H4 (cell line): ENCODE data around the gene SLIRP. TPM values are rescaled to one million over a fixed set of nuclear protein-coding genes. Genes with fewer than 3 reads are reported as not detected.
A peak's percentile ranks its signal among the peaks of the same experiment; 100 is the strongest.
"Not testable (repeated sequence)": the region's sequence is repeated elsewhere in the genome, so short reads cannot be mapped to it uniquely, and the experiment has no call there.

Source experiments
- DNase-seq: peaks from one replicate; pipeline ENCODE4 v3.0.0-alpha.2; 2015; ENCODE audit warnings: low spot score
- total RNA-seq: library from RNA; depleted of rRNA; stranded (reverse); fragments of >200 nt; shearing (Covaris generic); gene quantifications from 2 replicates; pipeline ENCODE4 v1.2.3, GENCODE V29; 2014; rRNA removed

The SLIRP gene
- total RNA-seq, result 508 and 814 TPM in 2 replicates

GRCh38 chr14:77707724-77708408, at the start of gene SLIRP, which contains the start of gene ALKBH1:
SLIRP (plus strand) TSS chr14:77708103; CDS start chr14:77708112, 9 bp downstream.
ALKBH1 (minus strand) TSS chr14:77708023; CDS start chr14:77708004, 19 bp downstream.
- DNase-seq, result peak; percentile 63

- no peak for DNase-seq
Observed at GRCh38 chr14:77659831-77660230, 48.1 kb upstream of the SLIRP start.

GRCh38 chr14:77660754-77661153, 47.1 kb upstream of the SLIRP start:
- DNase-seq, result no peak

DNA sequence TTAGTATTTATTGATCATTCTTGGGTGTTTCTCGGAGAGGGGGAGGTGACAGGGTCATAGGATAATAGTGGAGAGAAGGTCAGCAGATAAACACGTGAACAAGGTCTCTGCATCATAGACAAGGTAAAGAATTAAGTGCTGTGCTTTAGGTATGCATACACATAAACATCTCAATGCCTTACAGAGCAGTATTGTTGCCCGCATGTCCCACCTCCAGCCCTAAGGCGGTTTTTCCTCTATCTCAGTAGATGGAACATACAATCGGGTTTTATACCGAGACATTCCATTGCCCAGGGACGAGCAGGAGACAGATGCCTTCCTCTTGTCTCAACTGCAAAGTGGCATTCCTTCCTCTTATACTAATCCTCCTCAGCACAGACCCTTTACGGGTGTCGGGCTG, 46.3 kb upstream of the SLIRP start:
- not testable (repeated sequence) for DNase-seq

DNA sequence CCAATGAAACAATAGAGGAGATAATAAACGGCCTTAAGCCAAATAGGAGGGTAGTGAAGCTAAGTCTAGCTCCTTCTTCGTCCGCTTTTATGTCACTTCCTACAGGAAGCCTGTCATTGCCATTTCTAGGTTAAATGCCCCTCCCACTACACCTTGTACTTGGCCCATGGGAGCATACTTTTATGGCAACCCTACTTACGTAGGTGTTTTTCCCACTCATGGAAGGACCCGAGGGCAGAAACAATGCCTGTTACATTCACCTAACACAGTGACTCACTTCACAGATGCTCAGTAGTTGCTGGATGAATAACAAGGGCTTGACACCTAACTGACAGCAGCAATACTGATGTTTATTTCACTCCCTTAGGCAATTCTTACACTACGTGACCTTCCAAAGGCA, 44.6 kb upstream of the SLIRP start:
- no peak for DNase-seq

DNA sequence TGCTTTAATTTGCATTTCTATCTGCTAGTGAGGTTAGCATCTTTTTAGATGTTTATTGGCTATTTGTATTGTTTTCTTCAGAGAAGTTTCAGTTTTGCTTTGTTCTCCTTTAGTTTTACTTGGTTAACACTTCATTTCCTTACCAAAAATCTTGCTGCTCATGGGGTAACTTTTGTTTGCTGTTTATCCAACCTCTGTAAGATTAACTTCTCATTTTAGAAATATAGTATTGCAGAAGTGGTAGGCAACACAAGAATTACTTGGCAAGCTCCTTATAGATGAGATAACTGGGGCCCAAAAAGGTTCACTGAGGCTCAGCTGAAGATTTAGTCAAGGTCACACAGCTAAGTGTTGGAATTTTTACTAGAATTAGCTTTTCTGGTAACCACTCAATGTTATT, 40.6 kb upstream of the SLIRP start:
- DNase-seq, result no peak

DNA sequence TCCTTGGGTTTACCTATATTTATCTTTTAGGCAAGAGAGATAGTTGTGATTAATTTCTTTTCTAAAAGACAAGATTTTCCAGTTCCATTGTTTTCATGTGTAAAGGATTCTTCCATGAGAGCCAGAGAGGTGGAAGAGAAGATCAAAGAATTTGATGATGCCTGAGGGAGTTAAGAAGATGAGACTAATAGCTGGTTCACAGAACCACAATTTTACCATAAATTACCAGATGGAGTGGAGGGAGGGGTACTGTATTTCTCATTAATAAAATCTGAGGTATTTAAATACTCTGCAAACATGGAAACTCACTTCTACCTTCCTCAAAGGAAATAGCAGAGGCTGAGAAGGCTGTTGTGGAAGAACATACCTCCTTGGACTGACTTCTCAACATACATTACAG, 34.7 kb upstream of the SLIRP start:
- no peak for DNase-seq

GRCh38 chr14:77674931-77675330, 33.0 kb upstream of the SLIRP start:
- DNase-seq, result no peak

DNA sequence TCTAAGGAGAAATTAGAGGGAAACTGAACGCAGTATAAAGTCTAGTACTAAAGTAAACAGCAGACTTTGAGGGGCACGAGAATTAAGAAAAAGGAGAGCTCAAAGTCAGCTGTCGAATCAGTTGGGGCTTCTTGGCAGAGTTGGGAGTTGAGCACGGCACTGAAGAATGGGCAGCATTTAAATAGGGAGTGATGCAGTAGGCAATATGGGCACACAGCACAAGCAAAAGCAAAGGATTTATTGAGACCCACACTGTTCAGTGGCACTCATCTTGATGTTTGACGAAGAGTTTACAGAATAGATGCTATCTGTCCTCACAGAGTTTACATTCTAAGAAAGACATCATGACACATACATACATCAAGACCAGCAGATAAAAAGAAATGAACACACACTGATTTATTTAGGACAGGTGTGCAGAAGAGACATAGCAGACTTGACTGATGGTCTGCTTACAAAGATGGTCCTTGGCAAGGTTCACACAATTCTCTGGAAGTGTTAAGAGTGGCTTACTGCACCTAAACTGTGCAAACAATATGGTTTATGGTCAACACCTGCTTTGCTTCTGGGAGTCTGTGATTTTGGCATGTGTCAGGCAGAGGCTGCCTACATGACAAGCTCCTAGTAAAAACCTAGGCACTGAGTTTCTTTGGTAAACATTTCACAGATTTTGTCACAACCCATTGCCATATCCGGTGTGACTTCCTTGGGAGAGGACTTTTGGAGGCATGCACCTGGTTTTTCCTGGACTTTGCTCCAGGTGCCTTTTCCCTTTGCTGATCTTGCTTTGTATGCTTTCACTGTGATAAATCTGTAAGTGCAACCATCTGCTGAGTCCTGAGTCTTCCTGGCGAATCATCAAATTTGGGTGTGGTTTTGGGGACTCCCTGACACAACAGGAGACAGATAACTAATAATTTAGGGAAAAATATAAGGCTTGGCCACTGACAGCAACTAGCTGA, 26.4 kb upstream of the SLIRP start:
- DNase-seq, result no peak

DNA sequence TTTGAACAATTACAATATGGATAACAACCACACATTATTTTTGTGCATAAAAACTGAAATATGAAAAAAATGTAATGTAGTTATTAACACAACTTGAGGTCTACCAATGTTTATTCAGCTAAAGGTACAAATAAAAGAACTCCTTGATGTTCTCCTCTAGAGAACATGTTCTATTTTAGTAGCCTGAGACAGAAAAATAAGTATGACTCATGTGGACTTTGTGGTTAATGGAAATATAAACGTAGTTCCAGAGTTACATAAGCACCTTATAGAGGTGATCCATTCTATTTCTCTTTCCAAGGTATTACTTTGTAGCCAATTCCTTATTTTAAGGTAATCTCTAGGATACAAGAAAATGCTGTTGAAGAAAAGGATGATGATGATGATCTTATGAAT, 25.7 kb upstream of the SLIRP start:
- DNase-seq, result peak; percentile 26

- no peak for DNase-seq
Observed at GRCh38 chr14:77691259-77691658, 16.6 kb upstream of the SLIRP start.

GRCh38 chr14:77707355-77707723, 564 bp upstream of the SLIRP start:
- peak; percentile 6 for DNase-seq

- DNase-seq, result no peak
Observed at GRCh38 chr14:77708749-77709148, 846 bp downstream of the SLIRP start.

DNA sequence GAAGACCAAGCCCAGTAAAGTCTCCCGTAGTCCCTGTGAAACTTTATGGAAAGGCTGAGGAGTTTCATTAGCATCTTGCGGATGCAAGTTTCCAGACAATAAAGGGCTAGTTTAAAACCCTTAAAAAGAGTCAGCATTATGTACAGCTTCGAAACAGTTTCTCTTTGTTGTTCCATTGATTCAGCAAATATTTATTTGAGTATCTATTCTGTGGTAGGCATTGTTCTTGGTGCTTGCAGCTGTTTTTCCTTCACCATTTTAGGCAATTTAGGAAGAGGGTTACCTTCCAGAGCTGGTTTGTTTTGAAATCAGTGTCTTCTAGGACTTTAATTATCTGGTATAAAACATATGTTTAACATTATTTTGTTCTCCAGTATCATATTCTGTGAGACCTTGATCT, 1.5 kb downstream of the SLIRP start:
- no peak for DNase-seq

- DNase-seq, result no peak
Observed at GRCh38 chr14:77710364-77710763, 2.5 kb downstream of the SLIRP start.

- no peak for DNase-seq
Observed at GRCh38 chr14:77714926-77715325, 7.0 kb downstream of the SLIRP start.

DNA sequence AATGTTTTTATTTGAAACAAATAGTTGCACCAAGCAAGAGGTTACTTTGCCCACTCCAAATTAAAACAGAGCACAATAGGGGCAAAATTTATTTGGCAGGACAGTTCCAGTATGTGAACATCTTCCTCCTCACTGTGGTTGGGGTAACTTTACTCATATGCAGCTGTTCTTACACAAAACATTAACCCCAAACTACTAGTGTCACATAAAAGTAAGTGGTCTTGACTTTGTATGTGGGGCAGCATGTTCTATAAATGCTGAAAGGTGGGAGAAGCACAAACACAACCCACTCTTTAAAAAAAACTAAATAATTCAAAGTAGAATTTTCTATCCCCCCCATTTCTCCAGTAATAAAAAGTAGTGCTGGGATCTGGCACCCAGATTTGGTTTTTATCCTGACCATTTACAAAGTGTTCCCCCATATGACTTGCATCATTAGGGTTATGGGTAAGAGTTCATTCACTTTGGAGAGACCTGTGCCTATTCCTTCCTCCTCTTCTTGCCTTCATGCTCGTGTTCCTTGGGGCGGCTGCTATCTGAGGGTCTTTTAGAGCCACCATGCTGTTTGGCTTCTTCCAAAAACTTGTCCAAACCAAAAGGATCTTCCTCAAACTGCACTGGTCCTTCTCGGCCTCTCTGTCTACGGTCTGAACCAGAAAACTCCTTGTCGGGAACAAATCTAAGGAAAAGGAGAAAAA, 9.9 kb downstream of the SLIRP start:
- no peak for DNase-seq

GRCh38 chr14:77721437-77721836, 13.5 kb downstream of the SLIRP start:
- no peak for DNase-seq

DNA sequence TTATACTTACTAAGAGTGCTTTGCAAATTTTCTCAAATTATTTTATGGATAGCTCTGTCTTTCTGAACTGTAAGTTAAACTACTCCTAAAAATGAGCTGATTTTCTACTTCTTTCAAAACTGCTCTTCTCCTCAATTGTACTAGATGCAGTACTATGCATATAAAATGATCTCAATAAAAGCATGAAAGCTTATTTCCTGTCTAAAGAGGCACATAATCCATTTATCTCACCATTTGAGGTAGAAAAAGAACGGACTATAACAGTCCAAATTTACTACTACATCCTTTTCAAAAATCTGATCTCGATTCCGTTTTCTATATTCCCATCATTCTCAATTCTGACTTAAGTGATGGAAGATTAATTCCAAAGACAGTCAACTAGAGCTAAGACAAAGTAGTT, 14.4 kb downstream of the SLIRP start:
- no peak for DNase-seq

DNA sequence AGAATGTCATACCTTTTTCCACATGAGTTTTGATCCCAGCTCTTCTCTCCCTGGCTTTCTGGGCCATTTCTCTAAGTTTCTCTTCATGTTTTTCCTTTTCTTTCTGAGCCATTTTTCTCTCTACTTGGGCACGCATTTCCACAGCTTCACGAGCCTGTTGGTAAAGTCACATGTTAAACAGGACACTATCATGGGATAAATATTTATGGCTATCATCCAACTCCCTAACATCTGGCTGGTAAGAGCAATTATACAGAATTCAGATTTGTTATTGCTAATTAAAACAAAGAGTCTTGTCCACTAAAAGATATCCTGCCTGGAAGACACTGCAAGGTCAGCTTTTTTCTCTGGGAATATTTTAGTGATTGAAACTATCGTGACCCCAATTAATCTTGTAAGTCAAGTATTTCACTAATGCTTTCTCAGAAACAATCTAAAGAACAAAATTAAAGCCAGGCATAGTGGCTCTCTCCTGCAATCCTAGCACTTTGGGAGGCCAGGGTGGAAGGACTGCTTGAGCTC, 23.1 kb downstream of the SLIRP start:
- DNase-seq, result no peak

DNA sequence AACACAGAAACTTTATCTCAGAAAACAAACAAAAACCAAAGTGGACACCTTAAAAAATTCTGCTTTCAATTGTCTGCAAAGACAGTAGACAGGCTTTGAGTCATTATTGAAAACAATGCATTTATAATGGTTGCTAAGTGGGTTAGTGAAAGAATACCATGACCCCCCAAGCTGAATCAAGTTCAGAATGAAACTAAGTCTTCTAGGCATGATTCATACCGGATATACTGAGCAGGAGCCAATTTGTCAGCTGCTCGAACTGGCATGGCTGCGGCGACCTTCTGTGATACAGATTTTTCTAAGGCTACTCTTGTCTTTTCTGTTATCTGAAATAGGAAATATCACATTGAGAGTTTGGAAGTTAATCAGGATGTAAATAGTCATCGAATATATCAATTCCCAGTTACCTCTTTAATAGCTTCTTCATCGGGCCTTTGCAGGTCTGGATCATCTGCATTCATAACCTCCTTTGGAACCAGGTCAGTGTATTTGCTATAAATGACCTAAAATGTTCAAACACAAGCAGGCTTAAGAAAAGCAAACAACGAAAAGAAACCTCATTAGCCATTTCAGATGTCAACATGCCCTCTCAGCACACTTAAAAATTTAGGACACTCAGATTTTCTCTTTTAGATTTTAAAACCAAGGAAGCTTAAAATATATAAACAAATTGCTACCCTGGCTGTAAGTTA, 30.8 kb downstream of the SLIRP start:
- DNase-seq, result no peak
